ENCODE measurements around the gene SRSF6.

DNA sequence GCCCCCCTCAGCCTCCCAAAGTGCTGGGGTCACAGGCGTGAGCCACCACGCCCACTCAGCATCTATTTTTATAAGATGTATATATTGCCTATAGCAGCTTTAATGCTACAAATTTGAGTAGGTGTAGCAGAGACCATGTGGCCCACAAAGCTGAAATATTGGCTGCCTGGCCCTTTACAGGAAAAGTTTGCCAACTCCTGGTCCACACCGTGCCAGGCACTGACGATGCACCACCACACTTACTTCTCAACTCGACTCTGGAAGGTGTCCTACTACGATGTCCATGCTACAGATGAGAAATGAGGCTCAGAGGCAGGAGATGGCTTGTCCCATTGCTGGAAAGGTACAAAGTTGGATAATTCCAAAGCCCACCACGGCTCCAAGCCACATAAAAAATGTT lies 17.2 kb upstream of the SRSF6 start:
- TF ChIP-seq, protein P1, sequence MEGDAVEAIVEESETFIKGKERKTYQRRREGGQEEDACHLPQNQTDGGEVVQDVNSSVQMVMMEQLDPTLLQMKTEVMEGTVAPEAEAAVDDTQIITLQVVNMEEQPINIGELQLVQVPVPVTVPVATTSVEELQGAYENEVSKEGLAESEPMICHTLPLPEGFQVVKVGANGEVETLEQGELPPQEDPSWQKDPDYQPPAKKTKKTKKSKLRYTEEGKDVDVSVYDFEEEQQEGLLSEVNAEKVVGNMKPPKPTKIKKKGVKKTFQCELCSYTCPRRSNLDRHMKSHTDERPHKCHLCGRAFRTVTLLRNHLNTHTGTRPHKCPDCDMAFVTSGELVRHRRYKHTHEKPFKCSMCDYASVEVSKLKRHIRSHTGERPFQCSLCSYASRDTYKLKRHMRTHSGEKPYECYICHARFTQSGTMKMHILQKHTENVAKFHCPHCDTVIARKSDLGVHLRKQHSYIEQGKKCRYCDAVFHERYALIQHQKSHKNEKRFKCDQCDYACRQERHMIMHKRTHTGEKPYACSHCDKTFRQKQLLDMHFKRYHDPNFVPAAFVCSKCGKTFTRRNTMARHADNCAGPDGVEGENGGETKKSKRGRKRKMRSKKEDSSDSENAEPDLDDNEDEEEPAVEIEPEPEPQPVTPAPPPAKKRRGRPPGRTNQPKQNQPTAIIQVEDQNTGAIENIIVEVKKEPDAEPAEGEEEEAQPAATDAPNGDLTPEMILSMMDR (IDR thresholded peaks at IDR 0.05; ENCODE audit: insufficient read depth, low read length, poor library complexity, severe bottlenecking) = no peak
- no peak for TF ChIP-seq EZH2phosphoT487 (conservative IDR thresholded peaks at IDR 0.05; ENCODE audit: low read length)
